ENCODE results near the gene NHP2. TPM values are rescaled to one million over a fixed set of nuclear protein-coding genes. Genes with fewer than 3 reads are reported as not detected.

Gene NHP2
- total RNA-seq, 1 donor from 2014 or later, result 38.8 TPM

GRCh38 chr5:178176791-178177190 is 23.1 kb upstream of the NHP2 start:
- DNase-seq (ENCODE audit: low spot score), result no peak

GRCh38 chr5:178174456-178174855 is 20.8 kb upstream of the NHP2 start:
- DNase-seq (ENCODE audit: low spot score), result peak; percentile 36

DNA sequence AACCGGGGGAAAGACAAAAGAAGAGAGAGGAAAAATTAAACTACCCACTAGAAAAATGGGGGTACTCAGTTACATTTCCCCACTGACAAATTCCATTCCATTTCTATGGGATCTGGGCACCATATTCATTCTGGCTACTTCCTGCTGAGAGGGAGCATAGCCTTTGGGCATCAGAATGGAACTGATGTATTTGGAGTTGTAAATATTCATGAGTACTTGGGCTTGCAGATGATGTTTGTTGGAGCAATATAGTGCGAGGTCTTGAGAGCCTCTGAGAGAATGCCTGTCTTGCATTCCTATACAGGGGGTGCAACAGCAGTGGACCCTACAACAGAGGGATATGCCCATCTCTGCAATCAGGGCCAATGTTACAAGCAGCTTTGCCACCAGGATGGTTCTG is 16.8 kb upstream of the NHP2 start:
- no peak for DNase-seq (ENCODE audit: low spot score)

- no peak for DNase-seq (ENCODE audit: low spot score)
Measured at GRCh38 chr5:178165581-178165980, 11.9 kb upstream of the NHP2 start.

- DNase-seq (ENCODE audit: low spot score), result peak; percentile 68
Measured at GRCh38 chr5:178163772-178164735, 10.4 kb upstream of the NHP2 start.

GRCh38 chr5:178162481-178162880 is 8.8 kb upstream of the NHP2 start:
- no peak for DNase-seq (ENCODE audit: low spot score)

DNA sequence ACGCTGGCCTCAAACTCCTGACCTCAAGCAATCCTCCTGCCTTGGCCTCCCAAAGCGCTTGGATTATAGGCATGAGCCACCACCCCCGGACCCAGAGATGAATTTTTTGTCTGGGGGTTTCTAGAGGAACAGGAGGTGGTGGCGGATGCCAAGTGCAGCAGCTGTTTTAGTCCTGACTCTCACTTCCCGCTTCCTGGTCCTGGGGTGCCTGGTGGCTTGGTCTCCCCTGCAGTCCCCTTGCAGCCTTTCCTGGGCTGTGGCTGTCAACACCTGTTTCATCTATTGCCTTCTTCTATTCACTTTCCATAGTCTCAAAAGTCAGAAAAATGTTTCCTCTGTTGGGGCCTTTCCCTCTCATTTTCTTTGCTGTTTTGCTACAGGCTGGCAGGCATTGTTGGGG is 6.5 kb upstream of the NHP2 start:
- DNase-seq (ENCODE audit: low spot score), result no peak

DNA sequence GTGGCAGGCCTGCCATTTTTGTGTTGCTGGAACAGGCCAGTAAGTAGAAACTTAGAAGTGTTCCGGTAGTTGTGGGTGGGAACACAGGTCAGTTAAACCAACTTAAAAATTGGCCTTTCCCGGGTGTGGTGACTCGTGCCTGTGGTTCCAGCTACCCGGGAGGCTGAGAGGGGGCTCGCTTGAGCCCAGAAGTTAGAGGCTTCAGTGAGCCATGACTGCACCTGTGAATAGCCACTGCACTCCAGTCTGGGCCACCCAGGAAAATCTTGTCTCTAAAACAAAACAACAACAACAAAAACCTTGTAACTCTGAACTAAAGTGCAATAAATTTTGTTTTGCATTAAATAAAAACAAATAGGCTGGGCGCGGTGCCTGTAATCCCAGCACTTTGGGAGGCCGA is 1.4 kb upstream of the NHP2 start:
- DNase-seq (ENCODE audit: low spot score), result no peak

DNA sequence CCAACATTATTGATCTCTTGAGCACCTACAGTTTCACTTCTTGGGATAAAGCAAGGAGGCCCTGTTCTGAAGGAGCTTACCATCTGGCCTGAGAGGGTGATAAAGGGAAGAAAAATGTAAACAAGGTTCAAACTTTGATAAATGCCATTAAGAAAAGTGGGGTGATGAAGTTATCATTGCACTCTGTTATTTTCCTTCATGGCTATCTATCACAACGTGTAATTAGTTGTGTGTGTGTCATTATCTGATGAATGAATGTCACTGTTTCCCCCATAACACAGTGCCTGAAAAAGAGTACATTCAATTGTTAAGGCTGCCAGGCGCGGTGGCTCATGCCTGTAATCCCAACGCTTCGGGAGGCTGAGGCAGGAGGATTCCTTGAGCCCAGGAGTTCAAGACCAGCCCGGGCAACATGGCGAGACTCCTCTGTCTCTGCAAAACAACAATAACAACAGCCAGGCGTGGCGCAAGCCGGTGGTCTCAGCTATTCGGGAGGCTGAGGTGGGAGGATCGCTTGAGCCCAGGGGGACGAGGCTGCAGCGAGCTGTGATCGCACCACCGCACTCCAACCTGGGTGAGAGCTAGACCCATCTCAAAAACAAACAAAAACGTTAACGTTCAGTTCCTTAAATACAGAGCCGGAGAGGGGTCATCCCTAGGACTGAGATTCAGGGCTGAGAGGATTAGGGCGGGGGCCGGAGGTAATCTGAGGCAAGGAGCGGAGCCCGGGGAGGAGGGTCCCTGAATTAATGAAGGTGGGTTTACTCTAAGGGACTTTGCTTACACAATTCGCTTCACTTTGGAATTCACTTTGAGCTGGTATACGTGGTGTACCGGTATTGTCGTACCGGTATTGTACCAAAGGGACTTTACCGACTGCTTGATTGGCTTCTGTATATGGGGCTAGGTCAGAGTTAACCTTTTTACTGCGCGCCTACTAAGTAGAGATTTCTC is 917 bp downstream of the NHP2 start:
- DNase-seq (ENCODE audit: low spot score), result no peak

DNA sequence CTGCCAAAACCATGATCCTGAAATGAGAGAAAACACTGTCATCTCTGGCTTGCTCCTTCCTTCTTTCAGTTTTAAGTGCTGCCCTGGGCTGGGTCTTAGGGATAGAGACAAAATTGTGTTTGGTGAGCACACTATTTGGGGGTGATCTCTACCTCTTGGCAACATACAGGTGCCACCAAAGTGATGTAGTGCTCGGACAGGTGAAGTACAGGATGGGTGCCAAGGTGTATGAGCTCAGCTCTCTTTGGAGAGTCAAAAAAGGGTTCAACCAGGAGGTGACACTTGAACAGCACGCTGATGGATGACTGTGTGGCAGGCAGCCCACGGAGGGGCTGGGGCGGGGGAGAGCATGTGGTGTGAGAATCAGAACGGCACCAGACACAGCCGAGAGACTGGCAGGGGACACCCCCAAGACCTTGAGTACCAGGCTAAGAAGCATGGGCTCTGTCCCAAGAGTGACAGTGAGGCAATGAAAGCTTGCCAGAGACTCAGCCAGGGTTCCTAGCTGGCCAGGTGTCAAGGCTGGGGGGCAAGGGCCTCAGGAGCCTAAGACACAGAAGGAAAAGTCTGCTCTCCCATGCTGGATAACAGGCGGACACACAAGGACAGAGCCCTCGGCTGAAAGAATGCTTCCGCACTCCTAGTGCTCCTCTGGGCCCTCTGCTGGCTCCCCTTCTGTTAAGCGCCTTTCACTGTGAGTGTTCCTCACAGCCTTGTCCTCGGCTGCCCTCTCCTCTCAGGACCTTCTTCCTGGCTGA is 2.5 kb downstream of the NHP2 start:
- DNase-seq (ENCODE audit: low spot score), result no peak

GRCh38 chr5:178149199-178149932 is 4.3 kb downstream of the NHP2 start:
- DNase-seq (ENCODE audit: low spot score), result no peak

- DNase-seq (ENCODE audit: low spot score), result no peak
Measured at GRCh38 chr5:178147406-178147805, 6.3 kb downstream of the NHP2 start.

- peak; percentile 38 for DNase-seq (ENCODE audit: low spot score)
Measured at GRCh38 chr5:178145965-178146820, 7.5 kb downstream of the NHP2 start.

DNA sequence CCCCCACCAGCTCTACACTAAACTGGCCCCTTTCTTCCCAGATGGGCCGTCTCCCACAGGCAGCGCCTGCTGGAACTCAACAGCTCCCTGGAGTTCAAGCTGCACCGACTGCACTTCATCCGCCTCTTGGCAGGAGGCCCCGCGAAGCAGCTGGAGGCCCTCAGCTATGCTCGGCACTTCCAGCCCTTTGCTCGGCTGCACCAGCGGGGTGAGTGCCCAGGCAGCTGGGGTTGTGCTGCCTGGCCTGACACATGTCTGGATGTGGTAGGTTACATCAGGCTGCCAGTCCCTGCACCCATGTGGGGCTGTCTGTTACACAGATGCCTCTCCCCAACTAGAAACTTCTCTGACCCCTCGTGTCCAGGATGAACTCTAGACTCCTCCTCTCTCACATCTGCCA is 9.8 kb downstream of the NHP2 start:
- peak; percentile 44 for DNase-seq (ENCODE audit: low spot score)

- no peak for DNase-seq (ENCODE audit: low spot score)
Measured at GRCh38 chr5:178143246-178143645, 10.4 kb downstream of the NHP2 start.

GRCh38 chr5:178142642-178143041 is 11.0 kb downstream of the NHP2 start:
- no peak for DNase-seq (ENCODE audit: low spot score)

- no peak for DNase-seq (ENCODE audit: low spot score)
Measured at GRCh38 chr5:178141550-178141949, 12.1 kb downstream of the NHP2 start.

- DNase-seq (ENCODE audit: low spot score), result no peak
Measured at GRCh38 chr5:178137991-178138390, 15.7 kb downstream of the NHP2 start.

DNA sequence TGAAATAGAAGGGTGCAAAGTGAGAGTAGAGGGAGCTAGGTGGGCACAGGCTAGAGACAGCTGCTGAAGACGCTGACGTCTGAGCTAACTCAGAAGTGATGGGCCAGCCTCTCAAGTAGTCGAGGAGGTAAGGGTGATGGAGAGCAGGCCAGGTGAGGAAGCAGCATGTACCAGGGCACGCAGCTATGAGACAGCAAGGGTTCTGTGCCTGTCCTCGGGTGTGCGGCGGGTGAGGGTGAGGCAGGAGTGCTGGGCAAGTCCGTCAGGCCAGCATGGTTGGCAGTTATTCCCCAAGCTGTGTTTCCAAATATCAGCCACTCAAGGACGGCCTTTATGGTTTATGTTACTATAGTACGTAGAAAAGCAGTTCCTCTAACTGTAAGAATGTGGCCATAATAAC is 16.7 kb downstream of the NHP2 start:
- DNase-seq (ENCODE audit: low spot score), result no peak

DNA sequence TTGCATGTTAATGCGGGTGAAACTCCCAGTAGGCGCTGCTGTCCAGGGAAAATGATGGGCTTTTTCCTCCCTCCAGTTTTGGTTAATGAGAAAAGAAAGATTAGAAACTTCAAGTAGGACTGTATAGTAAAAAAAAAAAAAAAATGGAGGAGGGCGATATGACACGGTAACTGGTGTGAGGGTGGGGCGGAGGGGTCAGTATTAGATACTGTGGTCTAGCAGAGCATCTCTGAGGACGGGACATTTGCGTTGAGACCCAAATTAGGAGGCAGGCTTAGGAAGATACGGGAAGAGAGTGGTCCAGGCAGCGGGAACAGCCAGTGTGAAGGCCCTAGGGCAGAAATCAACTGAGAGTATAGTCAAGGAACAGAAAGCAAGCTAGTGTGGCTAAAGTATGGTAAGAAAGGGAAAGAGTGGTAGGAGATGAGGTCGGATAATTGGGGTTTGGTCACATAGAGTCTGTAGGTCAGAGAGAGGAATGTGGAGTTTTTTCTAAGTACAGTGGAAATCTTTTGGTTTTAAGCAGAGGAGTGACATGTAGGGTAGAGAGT is 22.2 kb downstream of the NHP2 start:
- DNase-seq (ENCODE audit: low spot score), result no peak

Measured in umbilical cord (tissue), 2 donors.